ENCODE data around the gene VPS8. TPM values are rescaled to one million over a fixed set of nuclear protein-coding genes. Genes with fewer than 3 reads are reported as not detected.

Gene VPS8
- total RNA-seq, 1 donor from 2014 or later: 83.9 TPM

DNA sequence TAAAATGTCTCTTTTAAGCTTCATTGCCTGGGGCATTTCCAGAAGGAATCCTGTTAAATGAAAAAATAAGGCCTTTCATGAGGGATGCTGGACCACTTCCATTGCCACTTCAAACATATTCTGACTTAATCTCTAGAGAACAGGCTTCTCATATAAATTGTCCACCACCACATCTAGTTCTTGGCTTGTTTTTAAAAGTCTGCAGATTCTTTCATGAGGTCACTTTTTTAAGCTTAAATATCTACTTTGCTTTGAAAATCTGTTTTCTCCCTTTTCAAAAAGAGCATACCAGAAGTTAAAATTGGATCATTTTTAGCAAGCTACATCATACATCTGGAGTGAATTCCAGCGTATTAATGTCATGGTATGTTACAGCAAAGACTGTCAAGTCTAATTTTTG, 209.3 kb downstream of the VPS8 start:
- Histone ChIP-seq H3K27me3 (ENCODE audit: low read depth) (no peaks in the 10 kb centered on the region), H3K4me1 (peaks cover 13% of the 10 kb centered on the region), H3K9me3 (replicated peaks) (no peaks in the 10 kb centered on the region), H3K4me3 (no peak overlapping the region), H3K36me3 (peaks cover 10% of the 10 kb centered on the region), H3K27ac (replicated peaks) (no peak overlapping the region)
- intact Hi-C loops (cut with micrococcal nuclease): no loop called here
- TF ChIP-seq, protein P1, sequence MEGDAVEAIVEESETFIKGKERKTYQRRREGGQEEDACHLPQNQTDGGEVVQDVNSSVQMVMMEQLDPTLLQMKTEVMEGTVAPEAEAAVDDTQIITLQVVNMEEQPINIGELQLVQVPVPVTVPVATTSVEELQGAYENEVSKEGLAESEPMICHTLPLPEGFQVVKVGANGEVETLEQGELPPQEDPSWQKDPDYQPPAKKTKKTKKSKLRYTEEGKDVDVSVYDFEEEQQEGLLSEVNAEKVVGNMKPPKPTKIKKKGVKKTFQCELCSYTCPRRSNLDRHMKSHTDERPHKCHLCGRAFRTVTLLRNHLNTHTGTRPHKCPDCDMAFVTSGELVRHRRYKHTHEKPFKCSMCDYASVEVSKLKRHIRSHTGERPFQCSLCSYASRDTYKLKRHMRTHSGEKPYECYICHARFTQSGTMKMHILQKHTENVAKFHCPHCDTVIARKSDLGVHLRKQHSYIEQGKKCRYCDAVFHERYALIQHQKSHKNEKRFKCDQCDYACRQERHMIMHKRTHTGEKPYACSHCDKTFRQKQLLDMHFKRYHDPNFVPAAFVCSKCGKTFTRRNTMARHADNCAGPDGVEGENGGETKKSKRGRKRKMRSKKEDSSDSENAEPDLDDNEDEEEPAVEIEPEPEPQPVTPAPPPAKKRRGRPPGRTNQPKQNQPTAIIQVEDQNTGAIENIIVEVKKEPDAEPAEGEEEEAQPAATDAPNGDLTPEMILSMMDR (IDR thresholded peaks at IDR 0.05; ENCODE audit: borderline replicate concordance): no peak
- no peak for DNase-seq

DNA sequence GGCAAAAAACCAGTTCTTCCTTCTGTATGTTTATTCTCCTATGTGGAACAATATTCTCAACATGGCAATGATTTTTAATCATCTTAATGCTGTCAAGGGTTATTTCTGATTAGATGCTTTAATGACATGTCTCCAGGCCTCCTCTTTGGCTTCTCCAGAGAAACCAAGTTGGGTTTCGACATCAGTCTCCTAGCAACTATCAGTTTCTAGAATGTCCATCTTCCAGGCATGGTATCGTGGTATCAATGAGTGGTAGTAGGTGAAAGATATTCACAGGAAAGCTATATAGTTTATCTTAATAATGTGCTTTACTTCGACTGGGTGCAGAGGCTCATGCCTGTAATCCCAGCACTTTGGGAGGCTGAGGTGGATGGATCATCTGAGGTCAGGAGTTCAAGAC, 212.4 kb downstream of the VPS8 start:
- intact Hi-C loops (cut with micrococcal nuclease): no loop called here
- peaks cover 12% of the 10 kb centered on the region for H3K36me3 ChIP-seq

DNA sequence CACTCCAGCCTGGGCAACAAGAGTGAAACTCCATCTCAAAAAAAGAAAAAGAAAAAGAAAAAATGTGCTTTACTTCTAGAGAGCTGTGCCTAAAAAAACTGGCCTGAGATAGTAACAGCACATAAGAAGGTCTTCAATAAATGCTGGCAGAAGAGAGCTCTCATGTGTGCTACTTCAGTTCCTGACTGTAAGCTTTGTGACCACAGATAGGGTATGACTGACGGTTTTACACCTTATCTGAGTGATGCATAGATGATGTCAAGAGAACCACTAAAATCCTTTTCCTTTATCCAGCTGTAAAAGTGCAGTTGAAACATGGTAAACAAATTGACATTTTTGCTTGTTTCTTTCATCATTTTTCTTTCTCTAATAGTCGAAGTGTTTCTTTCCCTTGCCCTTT, 213.0 kb downstream of the VPS8 start:
- TF ChIP-seq, protein P1 (IDR thresholded peaks at IDR 0.05; ENCODE audit: borderline replicate concordance): no peak
- Histone ChIP-seq H3K4me3 (no peak overlapping the region), H3K27me3 (ENCODE audit: low read depth) (no peaks in the 10 kb centered on the region), H3K36me3 (peaks cover 16% of the 10 kb centered on the region), H3K27ac (replicated peaks) (no peak overlapping the region), H3K4me1 (peaks cover 13% of the 10 kb centered on the region), H3K9me3 (replicated peaks) (no peaks in the 10 kb centered on the region)
- intact Hi-C loops (cut with micrococcal nuclease): no loop called here
- no peak for DNase-seq

More for the DNA sequence above, 212.4 kb downstream of the VPS8 start:
- H3K9me3 ChIP-seq (replicated peaks): no peaks in the 10 kb centered on the region
- H3K27me3 ChIP-seq (ENCODE audit: low read depth): no peaks in the 10 kb centered on the region
- TF ChIP-seq, protein P1 (IDR thresholded peaks at IDR 0.05; ENCODE audit: borderline replicate concordance): no peak
- peaks cover 13% of the 10 kb centered on the region for H3K4me1 ChIP-seq
- no peak for DNase-seq
- no peak overlapping the region for H3K27ac ChIP-seq (replicated peaks)
- no peak overlapping the region for H3K4me3 ChIP-seq

DNA sequence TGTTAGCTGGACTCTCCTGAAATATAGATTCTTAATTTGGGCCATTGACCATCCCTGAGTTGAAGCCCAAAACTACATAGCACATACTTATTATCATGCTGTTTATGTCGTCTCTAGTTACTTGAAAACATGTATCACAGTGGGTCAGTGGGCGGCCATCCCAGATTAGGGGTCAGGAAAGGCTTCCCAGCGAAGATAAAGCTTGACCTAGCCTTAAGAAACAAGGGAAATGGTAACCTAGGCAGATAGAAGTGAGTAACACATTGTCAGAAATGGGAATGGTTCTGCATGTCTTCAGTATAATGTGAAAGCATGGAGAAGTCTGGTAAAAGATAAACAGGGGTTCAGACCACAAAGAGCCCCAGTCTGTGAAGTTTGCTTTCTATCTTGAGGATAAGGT, 216.2 kb downstream of the VPS8 start:
- Histone ChIP-seq H3K4me3 (no peak overlapping the region), H3K27me3 (ENCODE audit: low read depth) (no peaks in the 10 kb centered on the region), H3K9me3 (replicated peaks) (no peaks in the 10 kb centered on the region), H3K4me1 (peaks cover 13% of the 10 kb centered on the region), H3K36me3 (peaks cover 31% of the 10 kb centered on the region), H3K27ac (replicated peaks) (no peak overlapping the region)
- no peak for DNase-seq
- intact Hi-C loops (cut with micrococcal nuclease): no loop called here
- TF ChIP-seq, protein P1 (IDR thresholded peaks at IDR 0.05; ENCODE audit: borderline replicate concordance): no peak

DNA sequence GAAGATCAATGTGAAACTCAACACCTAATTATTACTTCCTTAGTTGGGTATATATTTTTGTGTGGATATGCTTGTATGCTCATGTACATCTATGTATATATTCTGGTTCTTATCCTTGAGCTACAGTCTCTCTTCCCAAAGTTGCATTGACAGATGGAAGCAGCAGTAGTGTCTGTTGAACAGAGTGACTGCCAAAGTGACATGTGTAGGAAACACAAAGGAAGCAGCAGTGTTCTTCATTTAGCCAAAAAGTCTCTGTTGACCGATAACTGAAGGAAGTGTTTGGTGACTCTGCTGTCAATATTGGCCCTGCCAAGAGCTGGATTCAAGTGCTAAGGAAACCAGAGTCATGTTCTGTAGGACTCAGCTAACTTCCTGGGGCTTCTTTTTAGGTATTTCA, 217.1 kb downstream of the VPS8 start:
- peaks cover 12% of the 10 kb centered on the region for H3K4me1 ChIP-seq
- no peak for DNase-seq
- H3K27me3 ChIP-seq (ENCODE audit: low read depth): no peaks in the 10 kb centered on the region
- intact Hi-C loops (cut with micrococcal nuclease): no loop called here
- H3K4me3 ChIP-seq: no peak overlapping the region
- TF ChIP-seq, protein P1 (IDR thresholded peaks at IDR 0.05; ENCODE audit: borderline replicate concordance): no peak
- H3K9me3 ChIP-seq (replicated peaks): no peaks in the 10 kb centered on the region
- H3K27ac ChIP-seq (replicated peaks): no peak overlapping the region
- peaks cover 37% of the 10 kb centered on the region for H3K36me3 ChIP-seq

DNA sequence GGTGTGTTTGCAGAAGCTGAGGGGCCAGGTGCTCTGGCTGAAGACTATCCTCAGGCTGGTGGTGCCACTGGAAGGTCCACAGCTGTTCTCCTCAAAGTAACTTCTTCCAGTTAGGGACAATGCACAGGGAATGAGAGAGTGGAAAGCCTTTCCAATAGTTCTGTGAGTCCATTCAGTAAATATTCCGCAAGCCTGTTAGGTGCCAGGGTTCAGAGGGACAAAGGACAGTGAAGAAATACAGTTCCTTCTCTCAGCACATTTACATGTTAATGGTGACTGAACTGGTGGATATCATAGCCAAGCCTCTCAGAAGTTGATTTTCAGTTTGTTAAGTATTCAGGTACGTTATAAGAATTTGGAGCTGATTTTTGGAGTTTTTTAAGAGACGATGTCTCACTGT, 218.4 kb downstream of the VPS8 start:
- DNase-seq: no peak
- Histone ChIP-seq H3K36me3 (peaks cover 33% of the 10 kb centered on the region), H3K4me1 (no peaks in the 10 kb centered on the region), H3K9me3 (replicated peaks) (no peaks in the 10 kb centered on the region), H3K27ac (replicated peaks) (no peak overlapping the region), H3K4me3 (no peak overlapping the region), H3K27me3 (ENCODE audit: low read depth) (no peaks in the 10 kb centered on the region)
- TF ChIP-seq, protein P1 (IDR thresholded peaks at IDR 0.05; ENCODE audit: borderline replicate concordance): no peak
- intact Hi-C loops (cut with micrococcal nuclease): no loop called here
